Fibroblast of the aortic adventitia (primary cell): ENCODE measurements around the gene CACNA1B. TPM values are rescaled to one million over a fixed set of nuclear protein-coding genes. Genes with fewer than 3 reads are reported as not detected.
A peak's percentile ranks its signal among the peaks of the same experiment; 100 is the strongest.

ENCODE experiments used
- DNase-seq: peaks from one replicate; pipeline ENCODE4 v3.0.0-alpha.2; 2010; ENCODE audit warnings: low read depth
- H3K4me3 ChIP-seq: 2 replicates; pipeline ENCODE4 v1.5.1; 2011; ENCODE audit warnings: low read depth, mild to moderate bottlenecking, control low read depth, low read length, moderate library complexity
- total RNA-seq: library from RNA; depleted of rRNA; stranded (reverse); fragments of >200 nt; gene quantifications from 2 replicates; pipeline ENCODE4 v1.2.3, GENCODE V29; 2012; ENCODE audit warnings: low replicate concordance
- TF ChIP-seq, protein P1 (sequence below): IDR thresholded peaks from 2 replicates; pipeline ENCODE4 v1.5.1; 2011; ENCODE audit warnings: mild to moderate bottlenecking, low read length, control low read depth, inconsistent platforms; ENCODE audit not compliant: insufficient read depth

CACNA1B gene
- total RNA-seq, 1 donor, result under 0.01 TPM

DNA sequence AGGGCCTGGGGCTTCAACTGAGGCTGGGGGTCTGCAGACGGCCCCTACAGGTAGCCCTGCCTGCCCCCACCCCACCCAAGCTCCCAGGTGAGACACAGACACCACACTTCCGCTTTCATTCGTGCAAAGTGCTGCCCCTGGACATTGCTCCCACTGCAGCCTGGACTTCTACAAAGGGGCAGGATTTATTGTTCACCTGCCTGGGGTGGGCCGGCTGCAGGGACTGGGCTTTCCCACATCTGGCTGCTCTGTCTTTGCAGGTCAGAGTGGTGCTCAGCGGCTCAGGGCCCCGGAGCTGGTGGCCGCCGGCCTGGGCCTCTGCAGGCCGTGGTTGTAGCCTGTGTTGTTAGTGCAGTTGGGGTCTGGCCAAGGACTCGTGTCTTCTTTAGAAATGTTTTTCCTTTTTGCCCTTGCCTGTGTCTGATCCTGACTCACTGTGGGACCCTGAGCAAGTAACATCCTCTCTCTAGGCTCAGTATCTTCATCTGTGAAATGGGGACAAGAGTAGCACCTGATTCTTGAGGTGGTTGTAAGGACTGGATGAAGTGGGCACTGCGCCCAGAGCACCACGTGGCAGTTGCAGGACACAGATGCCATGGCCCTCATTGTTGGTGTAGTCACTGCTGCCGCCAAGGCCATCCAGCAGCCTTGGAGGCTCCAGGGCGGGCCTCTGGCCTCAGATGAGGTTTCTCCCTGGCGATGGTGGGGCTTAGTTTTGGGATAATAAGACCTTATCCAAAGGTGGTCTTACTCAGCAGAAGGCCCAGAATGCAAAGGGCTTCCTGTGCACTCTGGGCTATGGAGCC, 143.9 kb downstream of the CACNA1B start:
- no peak for DNase-seq
- TF ChIP-seq, protein P1, sequence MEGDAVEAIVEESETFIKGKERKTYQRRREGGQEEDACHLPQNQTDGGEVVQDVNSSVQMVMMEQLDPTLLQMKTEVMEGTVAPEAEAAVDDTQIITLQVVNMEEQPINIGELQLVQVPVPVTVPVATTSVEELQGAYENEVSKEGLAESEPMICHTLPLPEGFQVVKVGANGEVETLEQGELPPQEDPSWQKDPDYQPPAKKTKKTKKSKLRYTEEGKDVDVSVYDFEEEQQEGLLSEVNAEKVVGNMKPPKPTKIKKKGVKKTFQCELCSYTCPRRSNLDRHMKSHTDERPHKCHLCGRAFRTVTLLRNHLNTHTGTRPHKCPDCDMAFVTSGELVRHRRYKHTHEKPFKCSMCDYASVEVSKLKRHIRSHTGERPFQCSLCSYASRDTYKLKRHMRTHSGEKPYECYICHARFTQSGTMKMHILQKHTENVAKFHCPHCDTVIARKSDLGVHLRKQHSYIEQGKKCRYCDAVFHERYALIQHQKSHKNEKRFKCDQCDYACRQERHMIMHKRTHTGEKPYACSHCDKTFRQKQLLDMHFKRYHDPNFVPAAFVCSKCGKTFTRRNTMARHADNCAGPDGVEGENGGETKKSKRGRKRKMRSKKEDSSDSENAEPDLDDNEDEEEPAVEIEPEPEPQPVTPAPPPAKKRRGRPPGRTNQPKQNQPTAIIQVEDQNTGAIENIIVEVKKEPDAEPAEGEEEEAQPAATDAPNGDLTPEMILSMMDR, result no peak
- no peak overlapping the region for H3K4me3 ChIP-seq

DNA sequence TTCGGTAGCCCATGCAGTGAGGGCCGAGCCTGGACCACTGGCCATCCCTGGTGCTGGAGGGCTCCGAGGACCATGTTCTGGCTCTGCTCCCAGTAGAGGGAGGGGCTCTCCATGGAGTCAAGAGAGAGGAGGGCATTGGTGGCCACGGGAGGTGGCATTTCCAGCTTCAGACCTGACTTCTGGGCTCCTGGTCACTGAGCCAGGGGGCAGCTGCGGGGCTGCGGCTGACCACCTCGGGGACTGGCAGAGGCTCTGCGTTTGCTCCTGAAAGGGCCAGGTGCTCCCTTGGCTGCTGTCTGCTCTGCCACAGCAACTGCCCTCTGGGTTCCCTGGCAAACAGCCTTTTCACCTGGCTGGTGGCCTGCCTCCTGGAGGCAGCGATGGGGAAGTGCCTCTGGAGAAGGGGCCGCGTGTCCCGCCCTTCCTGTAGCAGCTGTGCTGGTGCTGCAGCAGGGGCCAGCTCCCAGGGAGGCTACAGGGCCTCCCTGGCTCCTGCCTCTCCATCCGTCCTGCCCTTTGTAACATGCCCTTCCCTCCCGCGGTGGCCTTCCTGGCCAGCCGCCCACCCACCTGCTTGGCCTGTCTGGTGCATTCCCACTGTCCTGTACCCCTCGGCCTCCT, 144.6 kb downstream of the CACNA1B start:
- no peak for DNase-seq
- TF ChIP-seq, protein P1, result peak; percentile 8
- H3K4me3 ChIP-seq, result no peak overlapping the region

DNA sequence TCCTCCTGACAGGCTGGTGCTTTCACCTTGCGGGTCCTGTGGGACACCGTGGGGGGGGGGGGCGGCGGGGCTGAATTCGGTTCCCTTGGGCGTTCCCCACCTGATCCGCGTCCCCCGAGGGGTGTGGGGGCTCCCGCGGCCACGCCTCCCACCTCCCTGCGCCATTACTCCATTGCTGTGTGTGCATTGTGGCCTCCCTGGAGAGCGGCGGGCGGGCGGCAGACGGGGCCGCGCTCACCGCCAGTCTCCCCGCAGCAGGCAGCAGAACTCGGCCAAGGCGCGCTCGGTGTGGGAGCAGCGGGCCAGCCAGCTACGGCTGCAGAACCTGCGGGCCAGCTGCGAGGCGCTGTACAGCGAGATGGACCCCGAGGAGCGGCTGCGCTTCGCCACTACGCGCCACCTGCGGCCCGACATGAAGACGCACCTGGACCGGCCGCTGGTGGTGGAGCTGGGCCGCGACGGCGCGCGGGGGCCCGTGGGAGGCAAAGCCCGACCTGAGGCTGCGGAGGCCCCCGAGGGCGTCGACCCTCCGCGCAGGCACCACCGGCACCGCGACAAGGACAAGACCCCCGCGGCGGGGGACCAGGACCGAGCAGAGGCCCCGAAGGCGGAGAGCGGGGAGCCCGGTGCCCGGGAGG, 145.3 kb downstream of the CACNA1B start:
- TF ChIP-seq, protein P1, result no peak
- no peak overlapping the region for H3K4me3 ChIP-seq

DNA sequence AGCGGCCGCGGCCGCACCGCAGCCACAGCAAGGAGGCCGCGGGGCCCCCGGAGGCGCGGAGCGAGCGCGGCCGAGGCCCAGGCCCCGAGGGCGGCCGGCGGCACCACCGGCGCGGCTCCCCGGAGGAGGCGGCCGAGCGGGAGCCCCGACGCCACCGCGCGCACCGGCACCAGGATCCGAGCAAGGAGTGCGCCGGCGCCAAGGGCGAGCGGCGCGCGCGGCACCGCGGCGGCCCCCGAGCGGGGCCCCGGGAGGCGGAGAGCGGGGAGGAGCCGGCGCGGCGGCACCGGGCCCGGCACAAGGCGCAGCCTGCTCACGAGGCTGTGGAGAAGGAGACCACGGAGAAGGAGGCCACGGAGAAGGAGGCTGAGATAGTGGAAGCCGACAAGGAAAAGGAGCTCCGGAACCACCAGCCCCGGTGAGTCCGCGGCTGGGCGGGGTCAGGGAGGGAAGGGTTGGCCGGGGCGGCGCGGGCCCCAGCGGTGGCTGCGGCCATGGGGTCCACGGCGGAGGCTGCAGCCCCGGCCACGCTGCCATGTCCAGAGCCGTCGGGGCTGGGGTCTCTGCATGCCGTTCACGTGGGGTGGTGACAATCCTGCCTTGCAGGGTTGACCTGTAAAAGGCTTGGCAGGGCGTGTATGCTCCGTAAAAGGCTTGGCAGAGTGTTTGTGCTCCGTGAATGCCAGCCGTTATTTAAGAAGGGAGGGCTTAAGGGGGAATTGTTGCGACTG, 146.0 kb downstream of the CACNA1B start:
- DNase-seq, result no peak
- no peak overlapping the region for H3K4me3 ChIP-seq
- TF ChIP-seq, protein P1, result no peak

More for the DNA sequence above, 145.3 kb downstream of the CACNA1B start:
- no peak for DNase-seq

DNA sequence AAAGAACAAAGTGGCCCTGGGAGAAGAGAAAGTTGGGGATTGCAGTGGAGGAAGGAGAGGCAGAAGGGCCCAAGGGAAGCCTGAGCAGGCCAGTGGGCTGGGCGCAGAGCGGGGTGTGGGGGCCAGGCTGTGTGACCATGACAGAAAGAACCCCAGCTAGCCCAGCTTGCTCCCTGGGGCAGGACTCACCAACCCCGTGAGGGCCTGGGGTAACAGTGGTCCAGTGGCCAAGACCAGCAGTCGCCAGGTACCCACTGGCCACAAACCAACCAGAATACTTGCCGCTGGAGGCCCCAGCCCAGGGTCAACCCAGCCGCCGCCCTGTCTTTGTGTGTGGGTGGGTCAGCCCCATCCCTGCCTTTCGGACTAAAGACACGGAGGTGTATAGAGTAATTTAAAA, 146.5 kb downstream of the CACNA1B start:
- no peak overlapping the region for H3K4me3 ChIP-seq
- TF ChIP-seq, protein P1, result no peak
- DNase-seq, result no peak

DNA sequence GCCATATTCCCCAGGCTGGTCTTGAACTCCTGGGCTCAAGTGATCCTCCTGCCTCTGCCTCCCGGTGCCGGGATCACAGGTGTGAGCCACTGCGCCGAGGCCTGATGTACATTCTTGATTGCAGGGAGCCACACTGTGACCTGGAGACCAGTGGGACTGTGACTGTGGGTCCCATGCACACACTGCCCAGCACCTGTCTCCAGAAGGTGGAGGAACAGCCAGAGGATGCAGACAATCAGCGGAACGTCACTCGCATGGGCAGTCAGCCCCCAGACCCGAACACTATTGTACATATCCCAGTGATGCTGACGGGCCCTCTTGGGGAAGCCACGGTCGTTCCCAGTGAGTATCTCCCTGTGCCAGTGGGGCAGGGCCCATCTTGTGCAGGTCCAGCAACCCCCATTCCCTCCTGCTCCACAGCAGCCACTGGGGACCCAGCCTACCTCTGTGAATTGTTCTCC, 147.3 kb downstream of the CACNA1B start:
- TF ChIP-seq, protein P1, result no peak
- DNase-seq, result no peak
- no peak overlapping the region for H3K4me3 ChIP-seq
